ENCODE measurements around the gene COX5A.

DNA sequence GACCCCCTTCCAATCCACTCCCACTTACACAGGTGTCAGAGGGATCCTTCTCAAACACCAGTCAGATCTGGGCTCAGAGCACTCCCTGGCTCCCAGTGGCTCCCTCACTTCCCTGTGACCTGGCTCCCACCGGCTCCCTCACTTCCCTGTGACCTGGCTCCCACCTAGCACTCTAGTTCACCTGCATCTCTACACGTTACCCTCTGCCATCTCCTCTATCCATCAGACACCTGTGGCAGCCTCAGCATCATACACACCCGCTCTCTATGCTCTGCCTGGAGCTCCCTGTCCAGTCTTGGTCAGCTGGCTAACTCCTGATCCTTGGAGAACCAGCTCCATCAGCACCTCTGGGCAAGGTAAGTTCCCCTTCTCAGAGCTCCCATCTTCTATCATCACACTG lies 13.1 kb upstream of the COX5A start:
- TF ChIP-seq, protein P1, sequence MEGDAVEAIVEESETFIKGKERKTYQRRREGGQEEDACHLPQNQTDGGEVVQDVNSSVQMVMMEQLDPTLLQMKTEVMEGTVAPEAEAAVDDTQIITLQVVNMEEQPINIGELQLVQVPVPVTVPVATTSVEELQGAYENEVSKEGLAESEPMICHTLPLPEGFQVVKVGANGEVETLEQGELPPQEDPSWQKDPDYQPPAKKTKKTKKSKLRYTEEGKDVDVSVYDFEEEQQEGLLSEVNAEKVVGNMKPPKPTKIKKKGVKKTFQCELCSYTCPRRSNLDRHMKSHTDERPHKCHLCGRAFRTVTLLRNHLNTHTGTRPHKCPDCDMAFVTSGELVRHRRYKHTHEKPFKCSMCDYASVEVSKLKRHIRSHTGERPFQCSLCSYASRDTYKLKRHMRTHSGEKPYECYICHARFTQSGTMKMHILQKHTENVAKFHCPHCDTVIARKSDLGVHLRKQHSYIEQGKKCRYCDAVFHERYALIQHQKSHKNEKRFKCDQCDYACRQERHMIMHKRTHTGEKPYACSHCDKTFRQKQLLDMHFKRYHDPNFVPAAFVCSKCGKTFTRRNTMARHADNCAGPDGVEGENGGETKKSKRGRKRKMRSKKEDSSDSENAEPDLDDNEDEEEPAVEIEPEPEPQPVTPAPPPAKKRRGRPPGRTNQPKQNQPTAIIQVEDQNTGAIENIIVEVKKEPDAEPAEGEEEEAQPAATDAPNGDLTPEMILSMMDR (IDR thresholded peaks at IDR 0.05; ENCODE audit: insufficient read depth, low read depth, low read length): no peak
- no peak for TF ChIP-seq EZH2 (IDR thresholded peaks at IDR 0.05; ENCODE audit: insufficient read depth, low read length)

All from astrocyte (in vitro differentiated cells and primary cell).